Measurements from ENCODE around the gene HIVEP3.

DNA sequence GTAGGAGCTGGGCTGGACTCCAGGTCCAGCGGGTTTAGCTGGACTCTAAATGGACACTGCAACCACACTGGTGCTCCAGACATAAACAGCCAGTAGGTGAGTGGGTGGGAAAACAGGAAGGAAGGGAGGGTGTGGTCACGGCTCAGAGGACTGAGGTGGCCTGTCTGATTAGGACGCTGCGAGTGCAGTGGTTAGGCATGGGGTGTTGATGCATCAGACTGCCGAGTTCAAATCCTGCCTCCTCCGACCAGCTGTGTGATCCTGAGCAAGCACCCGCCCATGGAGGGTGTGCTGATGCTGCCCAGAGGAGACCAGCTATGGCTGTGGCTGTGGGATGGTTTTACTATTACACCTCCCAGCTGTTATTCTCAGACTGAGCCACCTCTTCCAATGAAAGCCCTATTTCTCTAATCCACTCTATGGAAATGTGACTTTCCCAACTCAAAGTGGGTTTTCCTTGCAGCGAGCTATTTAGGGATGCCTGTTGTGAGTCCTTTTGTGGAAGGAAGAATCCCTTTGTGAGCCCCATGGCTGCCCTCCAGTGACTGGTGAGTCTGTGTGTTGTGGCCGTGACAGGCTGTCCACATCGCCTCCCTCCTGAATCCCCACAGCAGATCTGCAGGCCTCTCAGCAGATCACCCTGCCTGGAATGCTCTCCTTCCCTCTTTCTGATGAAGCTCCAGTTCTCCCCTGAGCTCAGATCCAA, 377.7 kb downstream of the HIVEP3 start:
- TF ChIP-seq EZH2 (IDR thresholded peaks at IDR 0.05; ENCODE audit: borderline replicate concordance, low read depth, low read length, poor library complexity, severe bottlenecking) (no peak), CTCF (conservative IDR thresholded peaks at IDR 0.05; ENCODE audit: low read depth, low read length) (no peak)
